HG02571 (cell line): Measurements from ENCODE around the gene COPS2.
"Not testable (repeated sequence)": the region's sequence is repeated elsewhere in the genome, so short reads cannot be mapped to it uniquely, and the experiment has no call there.

Source experiments
- ATAC-seq: cut with Tn5 transposase; IDR thresholded peaks from one replicate; pipeline ENCODE4 v1.9.1; 2021; ENCODE audit warnings: mild to moderate bottlenecking, moderate library complexity; ENCODE audit not compliant: unreplicated experiment

Gene COPS2

GRCh38 chr15:49110158-49110944 lies 45.0 kb downstream of the COPS2 start:
- ATAC-seq, result no peak

GRCh38 chr15:49103002-49103401 lies 52.4 kb downstream of the COPS2 start:
- no peak for ATAC-seq

- no peak for ATAC-seq
These were observed 53.9 kb downstream of the COPS2 start for GRCh38 chr15:49101536-49101935.

DNA sequence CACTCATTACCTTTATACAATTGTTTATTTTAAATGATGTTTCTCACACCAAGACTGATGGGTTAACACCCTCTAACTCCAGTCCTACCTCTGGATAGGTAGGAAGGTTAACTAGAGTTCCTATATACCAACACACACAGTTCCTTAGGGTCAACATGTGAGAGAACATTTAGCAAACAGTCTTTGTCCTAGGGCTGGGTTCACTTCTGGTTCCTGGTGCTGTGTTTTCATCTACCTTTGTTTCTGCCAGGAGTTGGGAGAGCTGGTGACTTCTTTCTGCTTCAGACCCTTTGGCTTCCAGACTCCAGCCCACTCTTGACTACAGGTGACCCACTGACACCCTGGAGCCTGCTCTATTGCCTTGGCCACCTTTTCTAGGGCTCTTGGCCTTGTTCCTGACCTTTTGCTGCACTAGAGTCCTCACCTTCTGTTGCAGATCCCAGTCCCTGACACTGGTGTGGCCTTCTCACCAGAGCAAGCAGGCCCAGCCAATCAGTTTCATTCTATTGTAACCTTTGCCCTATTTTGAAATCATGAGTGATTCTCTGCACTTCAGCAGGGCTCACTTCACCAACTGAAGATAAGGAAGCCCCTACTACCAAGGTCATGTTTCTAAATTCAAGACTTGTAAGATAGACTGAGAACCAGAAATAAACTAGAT lies 59.2 kb downstream of the COPS2 start:
- no peak for ATAC-seq

DNA sequence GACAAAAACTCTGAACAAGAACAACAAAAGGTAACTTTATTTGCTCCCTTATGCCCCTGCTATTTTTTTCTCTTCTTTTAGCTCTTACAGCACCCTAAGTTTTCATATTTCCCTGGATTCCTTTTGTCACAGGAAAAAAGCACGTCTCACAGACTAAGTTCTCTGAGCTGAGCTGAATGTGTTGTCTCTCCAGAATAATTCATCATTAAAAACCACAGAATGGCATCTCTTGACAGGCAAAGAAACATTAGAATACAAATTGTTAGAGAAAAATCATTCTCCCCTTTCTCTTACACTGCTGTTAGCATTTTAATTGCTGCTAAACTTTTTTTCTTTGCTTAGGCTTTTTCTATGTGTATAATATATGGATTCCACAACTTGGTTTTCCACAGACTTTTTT lies 60.5 kb downstream of the COPS2 start:
- ATAC-seq, result no peak

DNA sequence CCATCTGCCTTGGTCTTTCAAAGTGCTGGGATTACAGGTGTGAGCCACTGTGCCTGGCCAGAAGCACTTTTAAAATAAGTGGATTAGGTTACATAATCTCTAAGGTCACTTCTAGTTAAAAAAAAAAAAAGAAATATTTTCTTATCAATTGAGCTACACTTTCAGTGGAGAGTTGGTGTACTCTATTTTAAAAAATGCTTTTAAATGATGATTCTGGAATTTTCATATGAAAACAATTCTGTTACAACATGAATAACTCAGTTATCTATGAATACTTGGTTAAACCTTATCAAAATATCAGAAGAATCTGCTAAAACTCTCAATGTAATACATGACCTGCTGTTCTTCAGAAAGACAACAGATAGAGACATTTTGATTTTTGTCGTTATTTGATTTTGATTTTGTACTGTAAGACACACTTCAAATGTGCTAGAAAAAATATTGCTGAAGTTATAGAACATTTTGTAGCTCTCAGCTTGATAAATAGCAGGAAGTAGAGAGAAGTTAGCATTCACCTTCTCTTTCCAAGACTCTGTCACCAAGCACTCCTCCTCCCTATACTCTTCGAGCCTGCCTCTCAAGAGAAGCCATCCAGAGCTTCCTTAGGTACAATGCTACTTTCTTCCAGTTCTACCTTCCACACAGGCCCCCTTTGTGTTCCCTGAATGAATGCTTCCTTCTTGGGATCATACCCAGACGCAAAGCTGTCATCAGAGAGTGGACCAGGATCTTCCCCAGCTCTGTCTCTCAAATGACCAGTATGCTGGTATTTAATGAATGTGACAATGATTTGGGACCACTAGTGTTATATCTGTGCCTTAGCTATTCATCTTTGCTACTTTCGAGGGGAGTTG lies 61.9 kb downstream of the COPS2 start:
- no peak for ATAC-seq

DNA sequence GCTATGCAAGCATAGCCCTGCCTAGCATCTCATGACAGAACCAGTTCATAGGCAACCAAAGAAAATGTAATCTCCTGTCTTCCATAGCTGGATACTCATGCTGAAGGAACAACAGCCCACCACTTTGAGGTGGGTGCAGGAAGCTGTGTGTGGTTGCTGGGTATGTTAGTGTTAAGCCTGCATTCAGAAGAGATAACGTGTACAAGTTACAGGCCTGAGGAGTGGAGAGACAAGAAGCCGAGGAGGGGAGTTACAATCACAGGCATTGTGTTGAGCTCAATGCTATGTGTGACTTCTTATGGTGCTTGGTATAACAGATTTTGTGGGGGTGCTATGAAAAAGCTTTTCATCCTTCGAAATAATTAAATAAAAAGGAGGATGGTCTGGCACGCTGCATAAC lies 66.4 kb downstream of the COPS2 start:
- no peak for ATAC-seq

GRCh38 chr15:49085696-49086459 lies 69.5 kb downstream of the COPS2 start:
- no peak for ATAC-seq

- ATAC-seq, result no peak
These were observed 71.2 kb downstream of the COPS2 start for GRCh38 chr15:49084285-49084570.

DNA sequence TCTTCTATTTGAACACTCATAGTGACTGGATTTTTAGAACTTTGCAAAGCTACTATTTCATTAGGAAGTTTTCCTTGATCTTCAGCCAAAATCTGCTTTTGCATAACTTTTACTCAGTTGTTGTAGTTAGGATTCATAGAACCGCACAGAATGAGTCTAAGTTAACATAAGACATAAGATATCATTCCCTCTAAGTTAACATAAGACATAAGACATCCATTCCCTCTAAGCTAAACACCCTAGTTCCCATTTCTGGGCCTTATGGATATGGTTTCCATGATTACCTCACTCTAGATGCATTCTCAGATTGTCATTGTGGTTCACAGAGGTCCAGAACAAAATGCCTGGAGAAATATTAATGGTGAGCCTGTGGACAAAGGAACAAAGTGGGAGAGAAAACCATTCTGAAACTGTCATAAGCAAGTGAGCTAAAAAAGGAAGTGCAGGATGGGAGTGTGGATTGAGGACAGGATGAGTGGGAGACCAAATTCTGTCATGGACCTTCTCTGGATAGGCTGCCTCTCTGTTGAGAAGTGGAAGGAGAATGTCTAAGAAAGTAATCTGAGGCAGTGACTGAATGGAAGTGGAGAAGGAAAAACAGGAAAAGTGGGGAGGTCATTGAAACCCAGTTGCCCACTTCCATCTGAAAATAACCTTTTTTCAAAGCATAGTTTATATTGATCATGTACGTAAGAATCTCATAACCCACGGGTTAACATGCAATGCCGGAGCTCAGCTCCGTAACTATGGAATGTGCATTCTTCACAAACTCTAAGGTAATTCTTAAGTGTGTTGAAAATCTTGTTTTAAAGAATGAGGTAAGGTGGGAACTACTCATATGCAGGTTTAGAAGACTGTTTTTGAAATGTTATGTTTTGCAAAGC lies 71.8 kb downstream of the COPS2 start:
- no peak for ATAC-seq

DNA sequence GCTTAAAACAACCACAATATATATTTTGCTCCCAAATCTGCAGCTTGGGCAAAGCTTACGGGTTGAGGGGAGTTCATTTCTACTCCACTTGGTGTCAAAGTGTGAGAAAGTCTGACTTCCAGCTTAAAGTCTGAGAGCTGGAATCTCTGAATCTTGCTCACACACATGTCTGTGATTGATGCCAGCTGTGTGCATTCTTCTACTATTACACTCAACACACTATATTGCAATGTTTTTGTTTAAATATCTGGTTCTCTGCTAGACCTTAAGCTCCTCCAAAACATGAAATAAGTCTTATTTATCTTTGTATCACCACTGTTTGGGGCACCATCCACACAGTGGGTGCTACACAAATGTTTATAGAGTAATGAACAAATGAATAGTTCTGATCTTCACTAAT lies 72.4 kb downstream of the COPS2 start:
- no peak for ATAC-seq

DNA sequence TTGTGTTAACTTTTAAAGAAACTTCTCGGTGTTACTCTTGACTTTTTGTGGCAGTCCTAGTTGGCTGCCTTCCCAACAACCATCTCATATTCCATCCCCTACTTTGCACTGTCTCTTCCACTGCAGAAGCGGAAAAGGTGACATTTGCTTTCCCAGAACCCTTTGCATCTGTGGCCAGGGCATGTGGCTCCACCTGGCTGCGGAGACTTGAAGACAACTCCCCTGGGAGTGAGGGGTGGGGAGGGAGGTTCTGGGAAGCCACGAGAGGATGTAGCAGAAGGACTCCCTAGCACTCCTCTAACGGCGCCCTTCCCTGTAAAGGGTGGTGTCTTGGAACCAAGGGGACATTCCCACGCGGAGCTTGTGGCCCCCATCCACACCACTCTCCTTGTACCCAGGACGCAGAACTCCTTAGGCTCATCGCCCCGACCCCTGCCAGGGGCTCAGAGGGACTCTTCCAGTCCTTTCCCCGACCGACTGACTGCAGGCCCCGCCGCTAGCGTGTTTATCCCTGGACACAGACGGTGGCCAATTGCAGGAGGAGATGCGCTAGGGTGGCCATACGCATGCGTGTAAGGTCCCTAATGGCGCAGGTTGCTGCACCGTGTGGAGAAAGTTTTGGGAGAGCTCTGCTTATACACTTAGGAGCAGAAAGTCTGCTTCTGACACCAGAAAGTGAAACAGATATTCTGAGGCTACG lies 75.9 kb downstream of the COPS2 start:
- ATAC-seq, result no peak

GRCh38 chr15:49075881-49076280 lies 79.5 kb downstream of the COPS2 start:
- ATAC-seq, result no peak

DNA sequence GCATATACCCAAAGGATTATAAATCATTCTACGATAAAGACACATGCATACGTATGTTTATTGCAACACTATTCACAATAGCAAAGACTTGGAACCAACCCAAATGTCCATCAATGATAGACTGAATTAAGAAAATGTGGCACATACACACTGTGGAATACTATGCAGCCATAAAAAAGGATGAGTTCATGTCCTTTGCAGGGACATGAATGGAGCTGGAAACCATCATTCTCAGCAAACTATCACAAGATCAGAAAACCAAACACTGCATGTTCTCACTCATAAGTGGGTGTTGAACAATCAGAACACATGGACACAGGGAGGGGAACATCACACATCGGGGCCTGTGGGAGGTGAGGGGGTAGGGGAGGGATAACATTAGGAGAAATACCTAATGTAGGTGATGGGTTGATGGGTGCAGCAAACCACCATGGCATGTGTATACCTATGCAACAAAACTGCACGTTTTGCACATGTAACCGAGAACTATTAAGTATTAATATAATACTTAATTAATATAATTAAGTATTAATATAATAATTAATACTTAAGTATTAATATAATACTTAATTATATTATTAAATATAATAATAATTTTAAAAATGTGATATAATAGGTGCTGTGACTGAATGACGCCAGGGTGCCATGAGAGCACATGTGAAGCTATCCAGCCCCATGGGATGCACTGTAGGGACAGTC lies 80.7 kb downstream of the COPS2 start:
- not testable (repeated sequence) for ATAC-seq
